ENCODE measurements around the gene VEPH1.

DNA sequence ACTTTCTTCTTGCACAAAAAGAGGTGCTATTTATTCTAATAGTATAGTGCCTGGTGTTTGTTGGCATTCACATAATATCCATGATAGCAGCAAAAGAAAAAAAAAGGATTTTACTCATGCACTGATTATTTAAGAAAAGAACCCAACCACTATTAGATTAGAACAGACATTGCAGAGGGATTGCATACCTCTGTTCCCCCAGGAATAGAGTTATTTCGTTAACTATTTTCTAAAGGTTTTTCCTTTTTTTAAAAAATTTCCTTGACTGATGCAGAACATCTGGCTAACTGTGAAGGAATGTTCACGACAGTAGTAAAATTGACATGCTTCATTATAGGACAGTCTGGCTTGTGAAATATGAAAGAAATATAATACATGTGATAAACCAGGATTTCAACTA lies 203.1 kb downstream of the VEPH1 start:
- no peak for TF ChIP-seq CTCF (IDR thresholded peaks at IDR 0.05)
- no peak for TF ChIP-seq POLR2A (IDR thresholded peaks at IDR 0.05)
